HG03565 (cell line): ENCODE measurements around the gene IRX2.

ENCODE experiments used
- ATAC-seq: cut with Tn5 transposase; IDR thresholded peaks from one replicate; pipeline ENCODE4 v1.9.1; 2021; ENCODE audit warnings: mild to moderate bottlenecking, moderate library complexity; ENCODE audit not compliant: unreplicated experiment

Gene IRX2

GRCh38 chr5:2721385-2722138 lies 29.9 kb downstream of the IRX2 start:
- no peak for ATAC-seq

DNA sequence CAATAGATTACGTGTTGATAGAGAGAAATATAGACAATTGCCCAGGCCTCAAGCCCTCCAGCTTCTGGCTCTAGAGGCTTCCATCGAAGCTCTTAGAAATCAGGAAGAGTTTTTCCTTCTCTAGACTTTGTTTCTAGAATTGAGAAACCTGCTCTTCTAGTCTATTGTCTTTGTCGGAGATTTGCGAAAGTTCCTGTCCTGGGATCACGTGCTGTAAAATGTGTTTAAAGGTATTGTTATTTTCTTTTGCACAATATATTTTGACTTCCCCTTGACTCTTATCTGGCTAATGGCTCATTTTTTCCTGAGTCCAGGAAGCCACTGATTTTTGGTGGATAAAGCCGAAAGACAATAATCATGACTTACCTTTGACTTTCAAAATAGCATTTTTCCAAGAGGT lies 32.1 kb downstream of the IRX2 start:
- ATAC-seq = no peak

- no peak for ATAC-seq
These were observed 33.4 kb downstream of the IRX2 start for GRCh38 chr5:2718115-2718514.

DNA sequence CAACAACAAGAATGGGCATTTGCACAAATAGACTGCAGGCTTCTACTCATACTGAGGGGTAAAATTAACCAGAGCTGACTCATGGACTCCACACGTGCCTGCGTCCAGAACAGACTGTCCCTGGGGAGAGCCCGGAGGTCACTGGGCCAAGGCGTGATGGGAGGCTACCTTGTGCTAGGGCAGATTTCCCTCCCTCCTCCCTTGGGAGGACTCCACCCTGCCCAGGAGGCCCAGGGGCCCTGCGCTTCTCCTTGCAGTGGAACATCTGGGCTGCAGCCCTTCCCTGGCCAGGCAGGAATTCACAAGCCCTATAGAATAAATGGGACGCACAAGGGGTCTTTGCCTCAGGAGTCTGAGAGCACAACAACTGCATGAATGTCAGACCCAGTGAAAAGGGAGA lies 35.6 kb downstream of the IRX2 start:
- no peak for ATAC-seq

DNA sequence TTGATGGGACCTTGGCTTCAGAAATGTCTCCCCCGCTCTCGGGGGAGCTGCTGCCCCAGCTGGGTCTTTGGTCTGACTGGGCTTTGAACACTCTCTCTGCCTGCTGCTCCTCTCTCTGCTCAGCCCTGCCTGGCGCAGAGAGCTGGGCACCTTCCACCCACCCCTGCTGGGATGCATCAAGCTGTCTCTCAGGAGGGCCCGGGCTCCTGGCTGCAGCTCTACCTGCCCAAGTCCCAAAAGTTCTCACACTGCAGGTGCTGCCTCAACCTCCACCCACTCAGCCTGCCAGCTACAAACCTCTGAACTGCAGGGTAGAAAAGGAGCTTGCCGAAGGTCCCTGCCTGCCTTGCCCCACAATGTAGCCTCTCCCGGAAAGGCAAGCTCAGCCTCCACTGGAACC lies 36.7 kb downstream of the IRX2 start:
- ATAC-seq = no peak

DNA sequence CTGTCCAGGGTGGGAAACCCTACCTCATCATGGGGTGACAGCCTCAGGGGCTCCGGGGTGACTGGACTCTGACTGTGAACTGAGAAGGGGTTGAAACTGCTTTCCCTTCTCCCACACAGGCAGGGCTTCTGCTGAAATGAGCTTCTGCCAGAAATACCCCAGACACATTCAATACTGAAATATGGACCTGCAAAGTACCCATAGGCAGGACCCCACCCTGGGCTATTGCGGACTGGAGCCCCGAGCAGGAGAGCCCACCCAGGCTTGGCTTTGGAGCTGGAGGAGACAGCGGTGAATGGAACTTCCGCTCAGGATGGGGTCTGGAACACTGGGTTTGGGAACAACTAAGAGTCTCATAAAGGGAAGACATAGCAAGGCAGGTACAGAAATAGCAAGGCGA lies 37.5 kb downstream of the IRX2 start:
- no peak for ATAC-seq

- no peak for ATAC-seq
These were observed 39.7 kb downstream of the IRX2 start for GRCh38 chr5:2711446-2712425.

DNA sequence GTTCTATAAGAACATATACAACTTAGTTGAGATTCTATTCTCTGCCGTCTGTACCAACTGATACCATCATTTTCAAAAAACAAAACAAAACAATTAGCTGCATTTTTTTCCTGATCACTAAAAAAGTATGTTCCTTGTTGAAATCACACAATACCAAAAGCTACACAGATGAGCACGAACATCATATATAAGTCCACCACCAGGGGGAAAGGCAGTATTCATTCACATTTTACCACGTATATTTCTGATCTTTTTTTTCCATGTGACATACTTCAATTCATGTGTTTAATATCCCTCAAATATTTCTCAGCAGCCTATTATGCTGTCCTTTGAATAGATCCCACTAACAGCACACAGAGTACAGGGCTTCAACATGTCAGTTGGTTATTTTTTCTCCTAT lies 40.6 kb downstream of the IRX2 start:
- no peak for ATAC-seq

- ATAC-seq = no peak
These were observed 41.3 kb downstream of the IRX2 start for GRCh38 chr5:2709976-2710689.

GRCh38 chr5:2708751-2709150 lies 42.7 kb downstream of the IRX2 start:
- no peak for ATAC-seq

DNA sequence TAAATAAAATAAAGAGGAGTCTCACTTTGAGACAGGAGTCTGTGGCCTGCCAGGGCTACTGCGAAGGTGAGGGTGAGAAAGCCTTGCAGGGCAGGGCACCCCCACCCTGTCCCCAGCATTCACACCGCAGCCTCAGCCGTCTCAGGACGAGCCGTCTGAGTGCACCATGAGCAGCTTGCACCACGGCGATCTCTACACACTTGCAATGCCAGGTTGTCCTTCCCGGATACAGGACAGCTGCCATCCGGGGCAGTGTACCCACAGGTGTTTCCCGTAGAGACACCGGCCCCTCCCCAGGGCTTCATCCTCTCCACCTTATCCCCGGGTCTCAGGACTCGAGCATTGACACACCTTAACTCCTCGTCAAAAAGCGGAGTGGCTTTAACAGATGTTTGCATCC lies 43.3 kb downstream of the IRX2 start:
- no peak for ATAC-seq

- no peak for ATAC-seq
These were observed 45.6 kb downstream of the IRX2 start for GRCh38 chr5:2705861-2706260.

- ATAC-seq = no peak
These were observed 46.5 kb downstream of the IRX2 start for GRCh38 chr5:2704806-2705645.

GRCh38 chr5:2704111-2704510 lies 47.4 kb downstream of the IRX2 start:
- ATAC-seq = no peak

- ATAC-seq = no peak
These were observed 47.9 kb downstream of the IRX2 start for GRCh38 chr5:2703615-2704014.

DNA sequence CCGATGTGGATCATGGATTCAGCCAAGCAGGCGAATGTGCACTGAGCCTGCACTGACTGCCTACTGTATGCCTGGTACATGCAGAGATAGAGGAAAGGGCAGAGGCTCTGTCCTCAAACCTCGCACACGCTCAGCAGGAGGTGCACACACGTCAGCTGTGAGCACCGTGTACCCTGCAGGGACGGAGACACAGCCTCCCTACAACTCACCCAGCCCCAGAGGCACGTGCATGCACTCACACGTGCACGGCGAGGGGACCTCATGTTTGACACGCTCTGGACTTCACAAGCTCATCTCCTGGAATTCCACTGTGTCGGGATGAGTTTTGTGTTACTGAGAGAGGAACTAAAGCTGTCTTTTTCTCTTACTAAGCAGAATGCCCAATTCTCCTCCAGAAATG lies 48.4 kb downstream of the IRX2 start:
- ATAC-seq = no peak

DNA sequence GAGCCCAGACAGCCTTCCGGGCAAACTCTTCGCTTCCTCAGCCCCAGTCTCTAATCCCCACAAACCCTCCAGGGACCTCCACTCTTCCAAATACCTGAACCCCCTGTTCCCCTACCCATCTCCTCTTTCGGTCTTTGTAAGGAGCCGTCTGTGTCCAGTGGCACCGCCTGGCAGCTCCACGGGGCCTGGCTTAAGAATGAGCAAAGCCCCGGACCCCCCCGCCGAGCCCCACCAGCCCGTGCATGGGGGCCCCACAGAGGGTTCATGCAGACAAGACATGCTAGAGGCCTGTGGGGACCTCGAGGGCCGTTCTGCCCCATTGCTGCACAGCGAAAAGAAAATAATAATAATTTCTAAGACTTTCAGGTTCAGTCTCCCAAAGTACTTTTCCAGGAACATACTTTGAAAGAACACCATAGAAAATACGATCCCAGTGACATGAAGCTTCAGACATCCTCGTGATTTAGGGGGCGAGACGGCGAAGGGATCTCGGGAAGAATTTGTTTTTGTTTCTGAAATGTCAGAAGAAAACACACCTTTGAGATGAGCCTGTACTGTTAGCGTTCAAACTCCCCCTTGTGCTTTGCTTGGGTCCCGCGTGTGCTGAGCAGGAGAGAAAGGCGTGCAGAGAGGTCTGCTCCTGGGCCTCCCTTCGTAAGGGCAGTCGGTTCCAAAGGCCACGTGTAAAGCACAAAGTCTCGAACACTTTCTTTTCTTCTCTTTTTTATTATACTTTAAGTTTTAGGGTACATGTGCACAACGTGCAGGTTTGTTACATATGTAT lies 49.2 kb downstream of the IRX2 start:
- ATAC-seq = no peak

DNA sequence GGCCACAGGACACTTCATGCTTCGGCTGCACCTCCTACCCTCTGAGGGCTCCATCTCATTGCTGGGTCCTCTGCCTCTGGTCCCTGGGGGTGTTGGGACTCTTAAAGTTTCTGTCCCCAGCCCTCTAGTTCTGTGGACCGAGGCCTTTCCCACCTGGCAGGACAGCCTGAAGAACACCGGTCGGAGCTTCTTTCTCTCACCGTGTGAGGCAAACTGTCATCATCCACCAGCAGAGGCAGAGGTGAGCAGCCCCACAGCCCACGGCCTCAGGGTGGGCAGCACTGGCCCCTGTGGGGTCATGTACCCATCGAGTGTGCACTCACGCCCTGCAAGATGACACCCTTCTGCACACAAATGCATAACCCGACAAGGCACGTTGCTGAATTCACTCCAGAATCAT lies 49.9 kb downstream of the IRX2 start:
- no peak for ATAC-seq

GRCh38 chr5:2700876-2701275 lies 50.6 kb downstream of the IRX2 start:
- ATAC-seq = no peak

DNA sequence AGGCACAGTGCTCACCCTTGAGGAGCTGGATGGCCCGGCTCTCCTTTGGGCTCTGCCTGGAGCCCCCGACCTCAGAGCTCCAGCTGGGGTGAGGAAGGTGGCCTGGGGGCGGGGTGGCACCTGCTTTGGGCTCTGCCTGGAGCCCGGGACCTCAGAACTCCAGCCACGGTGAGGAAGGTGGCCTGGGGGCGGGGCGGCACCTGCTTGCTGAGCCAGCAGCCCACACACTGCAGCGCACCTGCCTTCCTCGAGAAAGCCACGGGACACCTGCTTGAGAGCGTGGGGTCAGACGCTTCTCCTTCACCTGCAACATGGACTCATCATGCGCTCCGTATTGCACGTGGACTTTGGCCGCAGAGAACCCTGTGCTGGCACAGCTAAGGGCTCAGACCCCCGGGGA lies 51.8 kb downstream of the IRX2 start:
- ATAC-seq = no peak
